Thyroid gland (tissue), 4 donors: ENCODE results near the gene MBNL2. TPM values are rescaled to one million over a fixed set of nuclear protein-coding genes. Genes with fewer than 3 reads are reported as not detected.

Source experiments
- DNase-seq, 2 donors: peaks; one replicate each; pipeline ENCODE4 v3.0.0-alpha.2; 2019
- H3K27ac ChIP-seq, 3 donors: fragments of 200-600 bp; sonication (generic); 1 replicate in 2 of 3; 2 replicates in 1 of 3; pipeline ENCODE4 v1.5.1; 2016 to 2019; ENCODE audit warnings: mild to moderate bottlenecking in 1 of 3, moderate library complexity in 1 of 3
- H3K27me3 ChIP-seq: fragments of 200-600 bp; sonication (generic); one replicate; pipeline ENCODE4 v1.5.1; 2019
- H3K36me3 ChIP-seq, 2 donors: fragments of 200-600 bp; sonication (generic); one replicate each; pipeline ENCODE4 v1.5.1; 2016 to 2019
- H3K4me1 ChIP-seq, 2 donors: fragments of 200-600 bp; sonication (generic); one replicate each; pipeline ENCODE4 v1.5.1; 2017 to 2019
- H3K4me3 ChIP-seq, 3 donors: fragments of 200-600 bp; sonication (generic); replicated peaks in 1 of 3; 1 replicate in 2 of 3; 2 replicates in 1 of 3; pipeline ENCODE4 v1.5.1; 2016; ENCODE audit warnings: mild to moderate bottlenecking in 1 of 3
- H3K9me3 ChIP-seq: fragments of 200-600 bp; sonication (generic); one replicate; pipeline ENCODE4 v1.5.1; 2017
- POLR2A ChIP-seq, 2 donors: fragments of 450-650 bp; IDR thresholded peaks; one replicate each; pipeline ENCODE4 v1.6.1; 2017; ENCODE audit warnings: antibody characterized with exemption in 2 of 2, mild to moderate bottlenecking in 2 of 2, moderate library complexity in 1 of 2
- WGBS, 2 donors: methylation state at CpG; one replicate each; pipeline ENCODE4 v1.1.5; 2017; 5-methylcytosine and 5-hydroxymethylcytosine counted together
- intact Hi-C: fragments of 100-400 bp; cut with DNase I; formaldehyde crosslinking; loops from one replicate; pipeline ENCODE4 v1.15.1; 2023
- total RNA-seq, 4 donors: library from RNA; depleted of rRNA; stranded (reverse); fragments of >200 nt; gene quantifications; one replicate each; pipeline ENCODE4 v1.2.3, GENCODE V29; 2016
- TF ChIP-seq, protein P1 (sequence below), 6 experiments: fragments of 200-600 bp in 3 of 6; fragments of 450-650 bp in 3 of 6; sonication (generic) in 3 of 6; IDR thresholded peaks; one replicate each; pipeline ENCODE4 v1.5.1; 2016 to 2019; ENCODE audit warnings: antibody characterized with exemption in 6 of 6, mild to moderate bottlenecking in 2 of 6, inconsistent platforms in 1 of 6, moderate library complexity in 1 of 6

MBNL2 gene
- total RNA-seq, 4 donors from 2014 or later: 93.4 to 99.9 (median 98.3) TPM

DNA sequence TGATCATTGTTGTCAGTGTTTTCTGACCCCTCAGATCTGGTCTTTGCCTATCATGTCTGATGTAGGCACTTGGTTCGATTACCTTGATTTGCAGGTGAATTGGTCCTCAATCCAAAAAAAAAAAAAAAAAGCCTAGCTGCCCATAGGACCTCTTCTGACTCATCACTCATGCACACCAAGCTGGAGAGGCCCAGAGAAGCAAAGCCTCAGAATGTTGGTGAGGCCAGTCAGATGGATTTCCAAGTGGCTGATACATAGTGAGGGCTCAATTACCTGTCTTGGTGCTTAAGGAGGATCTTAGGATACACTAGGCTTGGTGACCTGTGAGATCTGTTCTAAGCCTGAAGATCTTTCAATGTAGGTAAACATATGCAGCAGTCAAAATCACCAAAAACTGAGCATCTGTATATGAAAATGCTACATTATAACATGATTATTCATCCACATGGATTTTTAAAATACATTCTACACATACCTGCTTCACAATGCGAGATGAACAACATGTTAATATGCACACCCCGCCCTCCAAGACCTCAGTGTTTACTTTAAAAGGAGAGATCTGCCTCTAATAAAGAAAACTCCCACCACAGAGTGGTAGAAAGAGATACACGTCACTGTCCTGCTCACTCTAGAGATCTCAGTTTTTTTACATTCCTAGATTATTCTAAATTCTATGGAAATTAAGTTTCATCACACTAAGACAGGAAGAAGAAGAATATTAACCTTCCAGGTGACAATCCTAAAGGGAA lies 132.0 kb downstream of the MBNL2 start:
- intact Hi-C loops: no loop called here
- TF ChIP-seq, protein P1, sequence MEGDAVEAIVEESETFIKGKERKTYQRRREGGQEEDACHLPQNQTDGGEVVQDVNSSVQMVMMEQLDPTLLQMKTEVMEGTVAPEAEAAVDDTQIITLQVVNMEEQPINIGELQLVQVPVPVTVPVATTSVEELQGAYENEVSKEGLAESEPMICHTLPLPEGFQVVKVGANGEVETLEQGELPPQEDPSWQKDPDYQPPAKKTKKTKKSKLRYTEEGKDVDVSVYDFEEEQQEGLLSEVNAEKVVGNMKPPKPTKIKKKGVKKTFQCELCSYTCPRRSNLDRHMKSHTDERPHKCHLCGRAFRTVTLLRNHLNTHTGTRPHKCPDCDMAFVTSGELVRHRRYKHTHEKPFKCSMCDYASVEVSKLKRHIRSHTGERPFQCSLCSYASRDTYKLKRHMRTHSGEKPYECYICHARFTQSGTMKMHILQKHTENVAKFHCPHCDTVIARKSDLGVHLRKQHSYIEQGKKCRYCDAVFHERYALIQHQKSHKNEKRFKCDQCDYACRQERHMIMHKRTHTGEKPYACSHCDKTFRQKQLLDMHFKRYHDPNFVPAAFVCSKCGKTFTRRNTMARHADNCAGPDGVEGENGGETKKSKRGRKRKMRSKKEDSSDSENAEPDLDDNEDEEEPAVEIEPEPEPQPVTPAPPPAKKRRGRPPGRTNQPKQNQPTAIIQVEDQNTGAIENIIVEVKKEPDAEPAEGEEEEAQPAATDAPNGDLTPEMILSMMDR (IDR thresholded peaks at IDR 0.05): no peak
- TF ChIP-seq POLR2A (IDR thresholded peaks at IDR 0.05): no peak
- no peak overlapping the region for H3K4me3 ChIP-seq
- no peaks in the 10 kb centered on the region for H3K9me3 ChIP-seq
- no peaks in the 10 kb centered on the region for H3K27me3 ChIP-seq
- H3K4me1 ChIP-seq: peaks cover 14 to 20% of the 10 kb centered on the region in 2 donors
- H3K27ac ChIP-seq: no peak overlapping the region
- WGBS, 2 donors: 94 to 97% methylated on average over 4 of the region's 4 CpGs
- peaks cover 1 to 7% of the 10 kb centered on the region in 2 donors for H3K36me3 ChIP-seq
- DNase-seq: no peak

DNA sequence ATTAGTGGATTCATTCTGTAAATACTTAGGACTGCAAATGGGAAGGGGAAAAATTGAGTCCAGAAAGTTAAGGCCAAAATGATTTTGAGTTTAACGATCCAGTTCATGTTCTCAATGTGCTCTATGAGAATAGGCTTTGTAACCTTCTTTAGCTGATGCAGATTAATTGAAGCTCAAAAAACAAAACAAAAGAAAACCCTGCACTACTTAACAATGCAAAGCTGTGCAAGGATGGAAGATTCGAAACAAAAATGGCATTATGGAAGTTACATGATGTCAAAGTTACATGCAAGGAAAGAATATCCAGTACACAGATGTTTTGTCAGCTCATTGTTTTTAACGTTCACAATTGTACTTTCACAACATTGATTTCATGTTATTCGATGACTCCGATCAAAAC lies 132.7 kb downstream of the MBNL2 start:
- H3K9me3 ChIP-seq: no peaks in the 10 kb centered on the region
- H3K4me3 ChIP-seq: no peak overlapping the region
- H3K4me1 ChIP-seq: peaks cover 14 to 20% of the 10 kb centered on the region in 2 donors
- H3K36me3 ChIP-seq: peaks cover 0 to 7% of the 10 kb centered on the region in 2 donors
- WGBS, 2 donors: 93% methylated on average over 5 of the region's 5 CpGs
- H3K27ac ChIP-seq: peak overlapping the region; percentile 36 to 59 (median 38)
- intact Hi-C loops: no loop called here
- DNase-seq: no peak
- no peaks in the 10 kb centered on the region for H3K27me3 ChIP-seq
- TF ChIP-seq POLR2A (IDR thresholded peaks at IDR 0.05): no peak
- TF ChIP-seq, protein P1 (IDR thresholded peaks at IDR 0.05): no peak

DNA sequence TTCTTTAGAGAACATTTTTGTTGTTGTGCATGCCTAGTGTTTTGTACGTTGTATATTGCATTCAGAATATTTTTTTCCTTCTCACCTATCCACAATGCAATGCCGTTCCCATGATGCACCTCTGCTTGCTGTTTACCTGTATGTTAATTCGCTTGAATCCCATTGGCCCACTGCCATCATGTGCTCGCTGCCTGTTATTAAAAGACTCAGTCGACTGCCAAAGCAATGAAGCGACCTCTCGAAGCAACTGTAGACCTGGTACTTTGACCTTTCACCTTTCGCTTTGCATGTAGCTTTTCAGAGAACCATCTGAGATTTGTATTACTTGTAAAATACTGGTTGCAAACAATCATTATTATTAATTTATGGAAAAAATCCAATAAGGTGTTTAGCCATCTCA lies 134.5 kb downstream of the MBNL2 start:
- no peak overlapping the region for H3K4me3 ChIP-seq
- H3K9me3 ChIP-seq: no peaks in the 10 kb centered on the region
- TF ChIP-seq, protein P1 (IDR thresholded peaks at IDR 0.05): no peak
- no peak for TF ChIP-seq POLR2A (IDR thresholded peaks at IDR 0.05)
- H3K4me1 ChIP-seq: peaks cover 14 to 20% of the 10 kb centered on the region in 2 donors
- 94 to 95% methylated on average over 8 of the region's 8 CpGs for WGBS, 2 donors
- no peak for DNase-seq
- no peaks in the 10 kb centered on the region for H3K36me3 ChIP-seq
- H3K27ac ChIP-seq: no peak overlapping the region
- H3K27me3 ChIP-seq: no peaks in the 10 kb centered on the region
- intact Hi-C loops: no loop called here

DNA sequence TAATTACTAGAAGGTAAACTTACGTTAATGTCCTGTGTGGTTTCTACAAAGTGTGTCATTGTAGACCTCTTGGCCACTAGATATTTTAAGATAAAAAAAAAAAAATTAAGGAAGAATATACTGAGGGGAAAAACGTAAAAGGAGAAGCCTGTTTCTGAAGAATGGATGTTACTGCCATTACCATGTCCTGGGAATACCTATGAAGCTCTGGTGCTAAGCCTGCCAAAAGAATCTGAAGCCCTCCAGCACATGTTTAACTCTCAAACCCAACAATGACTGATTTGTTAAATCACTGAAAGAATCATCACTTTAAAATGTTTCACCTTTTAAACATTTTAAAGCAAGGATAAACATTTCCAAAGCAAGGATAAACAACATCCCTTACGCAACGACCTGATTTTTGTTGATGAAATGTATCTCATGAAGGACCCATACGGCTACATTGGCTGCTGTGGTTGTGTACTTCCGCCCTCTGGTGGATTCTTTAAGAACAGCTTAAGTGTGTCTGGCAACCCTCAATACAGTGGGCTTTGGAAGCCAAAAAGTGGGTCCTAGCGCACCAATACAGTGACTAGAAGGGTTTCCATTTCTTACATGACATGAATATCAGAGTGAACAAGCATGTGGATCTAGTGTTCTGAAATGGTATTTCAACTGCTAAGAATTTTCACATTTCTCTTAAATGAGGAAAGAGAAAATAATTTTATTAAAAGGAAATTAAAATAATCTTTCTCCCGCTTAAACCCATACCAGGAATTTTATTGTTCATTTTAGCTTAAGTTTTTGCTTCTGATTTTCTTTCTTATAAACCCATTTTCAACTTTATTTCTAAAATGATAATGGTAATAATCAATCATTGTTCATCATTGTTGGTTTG lies 137.3 kb downstream of the MBNL2 start:
- Histone ChIP-seq H3K9me3 (no peaks in the 10 kb centered on the region), H3K4me3 (no peak overlapping the region), H3K36me3 (no peaks in the 10 kb centered on the region), H3K27me3 (no peaks in the 10 kb centered on the region), H3K27ac (peak overlapping the region in 1 of 3 donors; percentile 30), H3K4me1 (peaks cover 14 to 17% of the 10 kb centered on the region in 2 donors)
- WGBS, 2 donors: 44 to 49% methylated on average over 8 of the region's 8 CpGs
- intact Hi-C loops: loop anchor here (5.0 kb wide), 1 partner anchor 247 kb away; no protein-coding TSS in a partner anchor
- TF ChIP-seq, protein P1 (IDR thresholded peaks at IDR 0.05): peak; percentile 49 to 86 (median 75)
- TF ChIP-seq POLR2A (IDR thresholded peaks at IDR 0.05): no peak
- peak; percentile 34 to 35 for DNase-seq
